Liver (tissue), 9 donors: Measurements from ENCODE around the gene FAM120B. TPM values are rescaled to one million over a fixed set of nuclear protein-coding genes. Genes with fewer than 3 reads are reported as not detected.

Experiments used
- DNase-seq: peaks from one replicate; pipeline ENCODE4 v3.0.0-alpha.2; 2017; ENCODE audit warnings: low spot score
- H3K27ac ChIP-seq, 2 donors: one replicate each; pipeline ENCODE4 v1.7.0; 2013; ENCODE audit warnings: inconsistent platforms in 2 of 2, low read length in 2 of 2, control low read depth in 1 of 2, low read depth in 1 of 2, mild to moderate bottlenecking in 1 of 2
- H3K27me3 ChIP-seq, 4 donors: one replicate each; pipeline versions ENCODE4 v1.6.1 to v1.7.0; 2013; ENCODE audit warnings: low read length in 3 of 4, inconsistent platforms in 1 of 4, mild to moderate bottlenecking in 1 of 4, moderate library complexity in 1 of 4; ENCODE audit not compliant: control insufficient read depth in 4 of 4, insufficient read depth in 4 of 4
- H3K36me3 ChIP-seq, 4 donors: one replicate each; pipeline versions ENCODE4 v1.6.1 to v1.7.0; 2013; ENCODE audit warnings: low read length in 3 of 4, mild to moderate bottlenecking in 3 of 4, low read depth in 1 of 4, moderate library complexity in 1 of 4; ENCODE audit not compliant: control insufficient read depth in 4 of 4, insufficient read depth in 3 of 4
- H3K4me1 ChIP-seq, 4 donors: one replicate each; pipeline versions ENCODE4 v1.6.1 to v1.7.0; 2013; ENCODE audit warnings: low read length in 3 of 4, mild to moderate bottlenecking in 3 of 4, moderate library complexity in 1 of 4; ENCODE audit not compliant: control insufficient read depth in 4 of 4, insufficient read depth in 4 of 4
- H3K4me3 ChIP-seq, 3 donors: one replicate each; pipeline versions ENCODE4 v1.6.1 to v1.7.0; 2013; ENCODE audit warnings: low read length in 3 of 3, control low read depth in 1 of 3, low read depth in 1 of 3, mild to moderate bottlenecking in 1 of 3
- H3K9ac ChIP-seq, 2 donors: one replicate each; pipeline ENCODE4 v1.7.0; 2013; ENCODE audit warnings: low read length in 2 of 2, mild to moderate bottlenecking in 2 of 2, moderate library complexity in 2 of 2, control low read depth in 1 of 2, low read depth in 1 of 2
- H3K9me3 ChIP-seq, 4 donors: one replicate each; pipeline versions ENCODE4 v1.6.1 to v1.7.0; 2013; ENCODE audit warnings: low read length in 3 of 4; ENCODE audit not compliant: control insufficient read depth in 4 of 4
- ATF3 ChIP-seq: IDR thresholded peaks from 2 replicates; pipeline ENCODE4 v1.6.1; 2016; ENCODE audit warnings: antibody characterized with exemption
- EGR1 ChIP-seq, 2 donors: IDR thresholded peaks; 2 replicates each; pipeline ENCODE4 v1.6.1; 2016 to 2018; ENCODE audit warnings: antibody characterized with exemption in 2 of 2, low read depth in 2 of 2
- FOXA1 ChIP-seq: IDR thresholded peaks from 2 replicates; pipeline ENCODE4 v1.6.1; 2016; ENCODE audit warnings: antibody characterized with exemption
- FOXA2 ChIP-seq: IDR thresholded peaks from 2 replicates; pipeline ENCODE4 v1.6.1; 2016; ENCODE audit warnings: antibody characterized with exemption
- GABPA ChIP-seq, 2 donors: IDR thresholded peaks in 1 of 2; conservative IDR thresholded peaks in 1 of 2; 2 replicates each; pipeline ENCODE4 v1.6.1; 2016; ENCODE audit warnings: antibody characterized with exemption in 2 of 2, mild to moderate bottlenecking in 1 of 2, moderate library complexity in 1 of 2
- HNF4A ChIP-seq, 2 donors: conservative IDR thresholded peaks; 2 replicates each; pipeline ENCODE4 v1.6.1; 2016; ENCODE audit warnings: antibody characterized with exemption in 2 of 2, mild to moderate bottlenecking in 2 of 2
- HNF4G ChIP-seq: IDR thresholded peaks from 2 replicates; pipeline ENCODE4 v1.6.1; 2016; ENCODE audit warnings: antibody characterized with exemption
- JUND ChIP-seq, 2 donors: IDR thresholded peaks; 2 replicates each; pipeline ENCODE4 v1.6.1; 2016; ENCODE audit warnings: antibody characterized with exemption in 2 of 2
- MAX ChIP-seq: IDR thresholded peaks from 2 replicates; pipeline ENCODE4 v1.6.1; 2016; ENCODE audit warnings: antibody characterized with exemption
- NR2F2 ChIP-seq: IDR thresholded peaks from 2 replicates; pipeline ENCODE4 v1.6.1; 2016; ENCODE audit warnings: antibody characterized with exemption
- RAD21 ChIP-seq, 2 donors: IDR thresholded peaks; 2 replicates each; pipeline ENCODE4 v1.6.1; 2016; ENCODE audit warnings: antibody characterized with exemption in 2 of 2, mild to moderate bottlenecking in 2 of 2
- REST ChIP-seq: IDR thresholded peaks from 2 replicates; pipeline ENCODE4 v1.6.1; 2016; ENCODE audit warnings: antibody characterized with exemption, mild to moderate bottlenecking
- RXRA ChIP-seq, 2 donors: IDR thresholded peaks; 2 replicates each; pipeline ENCODE4 v1.6.1; 2017 to 2018; ENCODE audit warnings: antibody characterized with exemption in 2 of 2, mild to moderate bottlenecking in 1 of 2
- SP1 ChIP-seq: IDR thresholded peaks from 2 replicates; pipeline ENCODE4 v1.6.1; 2018; ENCODE audit warnings: antibody characterized with exemption, mild to moderate bottlenecking
- TAF1 ChIP-seq: conservative IDR thresholded peaks from 2 replicates; pipeline ENCODE4 v1.6.1; 2016; ENCODE audit warnings: antibody characterized with exemption, mild to moderate bottlenecking
- YY1 ChIP-seq: IDR thresholded peaks from 2 replicates; pipeline ENCODE4 v1.6.1; 2016; ENCODE audit warnings: antibody characterized with exemption, mild to moderate bottlenecking
- ZBTB33 ChIP-seq: IDR thresholded peaks from 2 replicates; pipeline ENCODE4 v1.6.1; 2016; ENCODE audit warnings: antibody characterized with exemption
- WGBS: extraction: QIAGEN DNeasy Blood & Tissue Kit; methylation state at CpG from one replicate; pipeline ENCODE4 v1.1.7; 2013; 5-methylcytosine and 5-hydroxymethylcytosine counted together
- polyA plus RNA-seq, 2 donors: library from polyadenylated mRNA; stranded (reverse) in 1 of 2; unstranded in 1 of 2; fragments of 200-250 nt in 1 of 2; fragments of >200 nt in 1 of 2; fragmentation: Nextera tagmentation in 1 of 2; extraction: Ambion mirVana in 1 of 2; gene quantifications; one replicate each; pipeline versions ENCODE4 v1.2.1 to v1.2.3, GENCODE V29; 2013 to 2015
- total RNA-seq, 2 donors: library from RNA; depleted of rRNA; stranded (reverse); fragments of >200 nt; gene quantifications; one replicate each; pipeline ENCODE4 v1.2.3, GENCODE V29; 2014
- donor health status: healthy.
- donor health status: healthy.
- donor health status: healthy.
- donor health status: healthy.
- donor health status: healthy.

FAM120B gene
- total and polyA plus RNA-seq, 4 donors, result 6.0 to 11.1 (median 9.1) TPM

GRCh38 chr6:170260686-170261085 lies 45.9 kb upstream of the FAM120B start:
- Histone ChIP-seq H3K27me3 (no peaks in the 10 kb centered on the region), H3K27ac (no peak overlapping the region), H3K36me3 (no peaks in the 10 kb centered on the region), H3K4me1 (peaks cover 0 to 5% (median 4%) of the 10 kb centered on the region in 4 donors), H3K9me3 (no peaks in the 10 kb centered on the region), H3K9ac (no peak overlapping the region), H3K4me3 (no peak overlapping the region)
- TF ChIP-seq JUND (IDR thresholded peaks at IDR 0.05) (no peak), SP1 (no peak), HNF4A (conservative IDR thresholded peaks at IDR 0.05) (no peak), RAD21 (IDR thresholded peaks at IDR 0.05) (no peak), RXRA (IDR thresholded peaks at IDR 0.05) (no peak), MAX (no peak), HNF4G (no peak), ZBTB33 (no peak), FOXA2 (no peak), REST (no peak), NR2F2 (no peak), TAF1 (no peak), YY1 (no peak), ATF3 (no peak), EGR1 (IDR thresholded peaks at IDR 0.05; ENCODE audit: low read depth in 2 of 2) (no peak), GABPA (IDR thresholded peaks at IDR 0.05 in 1 of 2, conservative IDR thresholded peaks at IDR 0.05 in 1 of 2) (no peak)
- DNase-seq, result no peak
- WGBS, result 75% methylated on average over 7 of the region's 7 CpGs

GRCh38 chr6:170261643-170262488 lies 44.7 kb upstream of the FAM120B start:
- no peaks in the 10 kb centered on the region for H3K36me3 ChIP-seq
- DNase-seq, result no peak
- WGBS, result 92% methylated on average over 32 of the region's 32 CpGs
- peaks cover 0 to 10% (median 6%) of the 10 kb centered on the region in 4 donors for H3K4me1 ChIP-seq
- no peak overlapping the region for H3K9ac ChIP-seq
- no peak overlapping the region for H3K4me3 ChIP-seq
- H3K27me3 ChIP-seq, result no peaks in the 10 kb centered on the region
- H3K9me3 ChIP-seq, result no peaks in the 10 kb centered on the region
- H3K27ac ChIP-seq, result no peak overlapping the region
- no peak for TF ChIP-seq REST
- TF ChIP-seq GABPA (IDR thresholded peaks at IDR 0.05 in 1 of 2, conservative IDR thresholded peaks at IDR 0.05 in 1 of 2), result no peak
- TF ChIP-seq FOXA2, result no peak
- no peak for TF ChIP-seq ZBTB33
- no peak for TF ChIP-seq TAF1
- no peak for TF ChIP-seq HNF4G
- TF ChIP-seq EGR1 (IDR thresholded peaks at IDR 0.05; ENCODE audit: low read depth in 2 of 2), result no peak
- TF ChIP-seq NR2F2, result no peak
- TF ChIP-seq SP1, result no peak
- no peak for TF ChIP-seq ATF3
- TF ChIP-seq RXRA (IDR thresholded peaks at IDR 0.05), result no peak
- no peak for TF ChIP-seq YY1
- TF ChIP-seq JUND (IDR thresholded peaks at IDR 0.05), result no peak
- no peak for TF ChIP-seq HNF4A (conservative IDR thresholded peaks at IDR 0.05)
- TF ChIP-seq FOXA1, result no peak
